Skeletal muscle cell (primary cell): ENCODE measurements around the gene PLEKHF1.
A peak's percentile ranks its signal among the peaks of the same experiment; 100 is the strongest.

Experiments
- DNase-seq: peaks from one replicate; pipeline ENCODE4 v3.0.0-alpha.2; 2010; ENCODE audit warnings: low read depth
- H3K4me3 ChIP-seq: 2 replicates; pipeline ENCODE4 v1.5.1; 2011; ENCODE audit warnings: low read depth, mild to moderate bottlenecking, control low read depth, low read length, moderate library complexity

Gene PLEKHF1

DNA sequence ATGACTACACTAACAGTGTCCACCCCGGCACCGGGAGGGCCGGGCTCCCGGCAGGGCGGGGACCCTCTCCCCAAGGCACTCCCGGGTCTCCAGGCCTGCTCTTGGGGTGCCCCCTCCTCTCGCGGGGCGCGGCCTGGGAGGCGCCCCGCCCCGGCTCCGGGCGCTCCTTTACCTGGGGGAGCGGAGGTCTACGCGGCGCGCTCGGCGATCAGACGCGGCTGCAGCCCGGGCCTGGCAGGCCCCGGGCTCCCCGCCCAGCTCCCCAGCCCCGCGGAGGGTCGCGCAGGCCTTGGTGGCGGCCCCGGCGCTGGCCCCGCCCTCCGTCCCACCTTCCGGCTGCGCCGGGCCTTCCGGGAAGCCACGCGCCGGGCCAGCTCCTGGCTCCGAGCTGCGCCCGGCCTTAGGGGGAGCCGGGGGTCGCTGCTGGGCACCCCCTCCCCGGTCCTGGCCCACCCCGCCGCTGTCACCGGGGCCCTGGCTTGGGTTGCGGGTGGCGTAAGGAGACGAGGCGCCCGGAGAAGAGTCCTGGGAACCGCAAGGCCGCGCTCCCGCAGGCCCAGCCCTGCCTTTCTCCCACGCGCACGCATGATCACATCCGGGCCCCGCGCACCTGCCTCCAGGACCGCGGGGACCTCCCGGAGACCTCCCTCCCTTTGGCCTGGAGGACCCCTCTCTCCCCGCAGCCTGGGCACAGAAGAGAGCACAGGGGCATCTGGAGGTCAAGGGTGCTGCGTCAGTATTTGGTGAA is 49.9 kb downstream of the PLEKHF1 start, which contains the start of gene C19orf12:
C19orf12 (minus strand) TSS at position 309 of the 748 bp plus-strand sequence. CDS start 6,848 bp downstream, outside the sequence.
- H3K4me3 ChIP-seq: peak within 1 kb of the TSS; percentile 91
- DNase-seq: no peak

- DNase-seq: no peak
- peak overlapping the region; percentile 91 for H3K4me3 ChIP-seq
Observed at GRCh38 chr19:29715701-29716581, 50.7 kb downstream of the PLEKHF1 start.

DNA sequence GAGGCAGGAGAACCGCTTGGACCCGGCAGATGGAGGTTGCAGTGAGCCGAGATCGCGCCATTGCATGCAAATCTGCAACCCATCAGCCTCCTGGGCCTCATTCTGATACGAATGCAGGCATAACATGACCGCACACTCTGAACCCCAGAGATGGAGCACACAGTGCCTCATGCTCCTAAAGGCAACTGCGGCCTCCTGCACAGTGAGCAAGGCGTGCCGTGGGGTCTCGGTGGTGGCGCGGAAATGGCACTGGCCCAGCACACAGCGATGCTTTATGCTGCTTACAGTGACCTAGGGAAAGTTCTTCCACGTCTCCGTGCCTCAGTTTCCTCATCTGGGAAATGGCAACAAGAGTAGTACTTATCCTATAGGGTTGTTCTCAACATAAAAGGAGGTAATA is 51.8 kb downstream of the PLEKHF1 start:
- DNase-seq: no peak
- no peak overlapping the region for H3K4me3 ChIP-seq

DNA sequence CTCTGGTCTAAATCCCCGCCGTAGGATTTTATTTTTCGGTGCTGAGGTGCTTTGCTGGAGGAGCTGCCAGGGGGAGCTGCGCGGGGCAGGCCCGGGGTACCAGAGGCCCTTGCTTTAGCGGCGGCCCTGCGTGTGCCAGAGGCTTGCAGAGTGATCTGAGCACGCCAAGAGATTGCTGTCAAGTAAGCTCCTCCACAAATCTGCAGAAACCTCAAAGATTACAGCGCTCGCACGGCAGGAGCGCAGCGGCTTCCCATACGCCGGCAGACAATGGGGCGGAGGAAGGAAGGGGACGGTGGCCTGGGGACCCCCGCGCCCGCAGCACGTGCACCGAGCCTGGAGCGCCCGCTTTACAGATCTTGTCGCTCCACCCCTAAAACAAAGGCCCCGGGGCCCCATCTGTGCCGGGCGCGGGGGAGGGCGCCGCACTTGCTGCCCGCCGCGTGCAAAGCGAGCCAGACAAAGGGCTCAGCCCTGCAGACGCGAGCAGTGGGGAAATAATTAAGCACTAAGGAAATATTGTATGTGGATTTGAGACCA is 58.9 kb downstream of the PLEKHF1 start:
- DNase-seq: no peak
- peak overlapping the region; percentile 38 for H3K4me3 ChIP-seq

DNA sequence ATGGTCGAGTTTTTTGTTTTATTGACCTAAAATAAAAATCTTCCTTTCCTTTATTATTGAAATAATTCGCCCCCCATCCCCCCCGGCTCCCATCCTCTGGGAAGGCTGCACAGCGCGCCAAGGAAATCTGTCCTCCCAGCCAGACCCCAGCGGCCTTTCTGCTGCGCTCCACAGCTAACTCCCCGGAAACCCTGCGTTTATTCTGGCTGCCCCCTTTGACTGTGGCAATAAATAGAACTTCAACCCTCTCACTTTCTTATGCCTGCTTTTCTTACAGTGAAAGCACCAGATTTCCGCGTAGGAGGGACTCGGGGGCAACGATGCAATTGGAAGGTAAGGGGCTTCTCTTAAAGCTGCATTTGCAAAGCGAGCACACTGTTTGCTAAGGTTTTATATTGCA is 59.5 kb downstream of the PLEKHF1 start:
- H3K4me3 ChIP-seq: peak overlapping the region; percentile 38
- DNase-seq: no peak
